NOMO-1 treated with dmso at 0.1 percent for 144 hours (cell line): ENCODE data around the gene GARIN5B.
A peak's percentile ranks its signal among the peaks of the same experiment; 100 is the strongest.

Source experiments
- DNase-seq: peaks from one replicate; lab custom pipeline; 2025; ENCODE audit not compliant: unreplicated experiment; lab: John Stamatoyannopoulos, UW

Gene GARIN5B

DNA sequence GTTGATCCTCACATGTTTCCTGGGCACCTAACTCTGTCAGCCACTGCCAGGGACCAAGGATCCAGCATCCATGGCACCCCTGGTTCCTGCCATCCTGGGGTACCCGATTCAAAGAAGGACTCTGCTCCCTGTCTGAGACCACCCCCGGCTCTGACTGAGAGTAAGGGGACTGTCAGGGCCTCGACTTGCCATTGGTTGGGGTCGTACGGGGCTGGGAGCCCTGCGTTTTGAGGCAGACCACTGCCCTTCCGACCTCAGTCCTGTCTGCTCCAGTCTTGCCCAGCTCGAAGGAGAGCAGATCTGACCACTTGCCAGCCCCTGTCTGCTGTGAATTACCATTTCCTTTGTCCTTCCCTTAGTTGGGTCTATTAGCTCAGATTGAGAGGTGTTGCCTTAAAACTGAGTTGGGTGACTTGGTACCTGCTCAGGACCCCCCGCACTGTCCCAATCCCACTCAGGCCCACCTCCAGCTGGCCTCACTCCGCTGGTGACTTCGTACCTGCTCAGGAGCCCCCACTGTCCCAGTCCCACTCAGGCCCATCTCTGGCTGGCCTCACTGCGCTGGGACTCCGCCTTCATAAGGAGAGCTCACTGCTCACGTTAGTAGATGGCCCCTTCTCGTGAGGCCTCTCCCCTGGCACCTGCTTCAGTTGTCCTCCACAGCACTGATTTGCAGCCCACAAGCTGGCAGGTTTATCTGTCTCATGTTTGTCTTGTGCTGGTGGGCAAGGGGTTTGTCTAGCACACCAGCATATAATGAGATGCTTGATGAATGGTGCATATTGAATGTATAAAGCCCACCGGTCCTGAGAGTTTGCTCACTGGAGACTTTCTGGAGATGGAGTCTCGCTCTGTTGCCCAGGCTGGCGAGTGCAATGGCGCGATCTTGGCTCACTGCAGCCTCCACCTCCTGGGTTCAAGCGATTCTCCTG, 26.6 kb upstream of the GARIN5B start:
- DNase-seq: no peak

DNA sequence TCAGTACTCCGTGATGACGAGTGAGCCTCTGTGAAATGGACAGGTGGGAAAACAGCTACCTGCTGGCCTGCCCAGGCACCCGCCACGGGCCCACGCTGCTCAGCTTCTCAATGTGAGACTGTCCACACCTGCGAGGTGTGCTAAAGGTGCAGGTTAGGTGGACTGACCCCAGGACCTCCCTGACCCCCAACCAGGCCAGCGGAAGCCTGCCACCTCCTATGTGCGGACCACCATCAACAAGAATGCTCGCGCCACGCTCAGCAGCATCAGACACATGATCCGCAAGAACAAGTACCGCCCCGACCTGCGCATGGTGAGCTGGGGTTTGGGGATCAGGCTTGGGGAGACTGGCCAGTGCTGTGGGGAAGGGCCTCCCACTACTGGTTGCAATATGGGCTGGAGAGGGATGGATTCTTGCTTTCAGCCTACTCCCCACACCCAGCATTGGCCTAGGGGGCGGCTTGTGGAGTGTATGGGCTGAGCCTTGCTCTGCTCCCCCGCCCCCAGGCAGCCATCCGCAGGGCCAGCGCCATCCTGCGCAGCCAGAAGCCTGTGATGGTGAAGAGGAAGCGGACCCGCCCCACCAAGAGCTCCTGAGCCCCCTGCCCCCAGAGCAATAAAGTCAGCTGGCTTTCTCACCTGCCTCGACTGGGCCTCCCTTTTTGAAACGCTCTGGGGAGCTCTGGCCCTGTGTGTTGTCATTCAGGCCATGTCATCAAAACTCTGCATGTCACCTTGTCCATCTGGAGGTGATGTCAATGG, 24.9 kb upstream of the GARIN5B start:
- DNase-seq: no peak

DNA sequence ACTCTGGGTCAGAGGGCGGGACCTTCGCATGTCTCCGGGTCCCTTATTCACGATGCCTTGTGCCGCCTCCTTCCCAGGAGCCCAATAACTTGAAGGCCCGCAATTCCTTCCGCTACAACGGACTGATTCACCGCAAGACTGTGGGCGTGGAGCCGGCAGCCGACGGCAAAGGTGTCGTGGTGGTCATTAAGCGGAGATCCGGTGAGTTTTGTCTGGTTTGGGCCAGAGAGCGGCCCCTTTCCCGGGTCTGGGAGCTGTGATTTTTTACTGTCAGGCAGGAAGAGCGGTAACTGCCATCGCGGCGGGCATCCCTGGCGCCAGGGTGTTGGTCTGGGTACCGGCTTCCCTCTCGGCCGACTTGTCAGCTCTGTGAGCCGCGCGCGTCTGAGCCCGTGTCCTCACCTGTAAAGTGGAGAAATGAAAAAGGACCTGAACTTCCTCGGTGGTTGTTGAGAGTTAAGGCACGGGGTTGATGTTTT, 23.5 kb upstream of the GARIN5B start:
- no peak for DNase-seq

DNA sequence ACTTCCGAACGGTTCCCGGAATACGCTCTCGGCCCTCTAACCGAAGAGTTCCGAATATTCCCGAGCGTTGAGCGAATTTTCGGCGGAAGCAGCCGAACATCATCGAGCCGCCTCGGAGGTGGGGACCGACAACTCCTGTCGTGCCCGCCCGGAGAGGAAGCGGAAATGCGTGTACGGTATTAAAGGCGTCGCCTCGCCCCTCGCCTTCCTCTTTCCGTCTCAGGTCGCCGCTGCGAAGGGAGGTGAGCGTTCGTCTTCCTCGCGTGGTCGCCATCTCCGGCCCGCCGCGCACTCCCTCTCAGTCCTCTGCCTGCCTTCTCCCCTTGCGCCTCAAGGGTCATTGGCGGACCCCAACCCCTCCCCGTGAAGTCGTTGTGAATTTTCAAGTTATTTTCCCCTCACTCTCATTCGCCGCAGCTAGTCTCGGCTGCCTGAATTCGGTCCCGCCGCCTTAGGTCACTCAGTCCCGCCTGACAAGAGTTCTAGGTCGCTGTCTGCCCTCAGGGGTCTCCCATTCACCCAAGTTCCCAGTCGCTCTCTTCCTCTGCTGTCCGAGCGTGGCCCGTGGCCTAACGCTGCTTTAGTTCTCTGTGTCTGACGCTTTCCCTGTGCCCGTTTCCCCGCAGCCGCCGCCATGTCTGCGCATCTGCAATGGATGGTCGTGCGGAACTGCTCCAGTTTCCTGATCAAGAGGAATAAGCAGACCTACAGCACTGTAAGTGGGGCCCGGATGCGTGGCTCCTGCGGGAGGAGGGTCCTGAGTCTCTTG, 22.8 kb upstream of the GARIN5B start, which contains the start of gene RPL28:
Gene RPL28 (plus strand): TSS at position 209 of the 769 bp plus-strand sequence. CDS start 426 bp downstream, at position 635.
- peak; percentile 98 for DNase-seq

- DNase-seq: peak; percentile 94
These were observed 22.1 kb upstream of the GARIN5B start for GRCh38 chr19:55384920-55385723.

- DNase-seq: peak; percentile 25
These were observed 21.3 kb upstream of the GARIN5B start, which contains the start of gene TMEM238 for GRCh38 chr19:55384131-55384919. TMEM238 (minus strand) TSS chr19:55384292; CDS start chr19:55384259, 33 bp downstream.

GRCh38 chr19:55383279-55384130, 20.4 kb upstream of the GARIN5B start:
- DNase-seq: peak; percentile 60

DNA sequence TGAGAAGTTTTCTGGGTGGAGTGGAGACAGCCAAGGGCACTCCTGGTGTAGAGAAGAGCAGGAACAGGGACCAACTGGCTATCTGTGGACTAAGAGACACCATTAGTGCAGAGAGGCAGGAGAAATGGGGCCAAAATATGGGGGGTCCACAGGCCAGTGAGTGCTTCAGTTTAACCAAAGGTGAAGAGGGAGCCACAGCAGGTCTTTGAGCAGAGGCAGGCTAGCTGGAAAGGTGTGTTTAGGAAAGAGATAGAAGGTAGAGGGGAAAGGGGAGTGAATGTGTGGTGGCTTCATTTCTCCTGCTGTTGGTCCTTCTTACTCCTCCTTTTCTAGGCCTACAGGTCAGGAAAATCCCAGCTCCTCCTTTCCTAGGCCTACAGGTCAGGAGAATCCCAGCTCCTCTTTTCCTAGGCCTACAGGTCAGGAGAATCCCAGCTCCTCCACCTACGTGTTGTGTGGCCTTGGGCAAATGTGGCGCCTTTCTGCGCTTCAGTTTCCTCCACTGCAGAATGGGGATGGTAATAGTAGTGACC, 19.5 kb upstream of the GARIN5B start:
- no peak for DNase-seq

DNA sequence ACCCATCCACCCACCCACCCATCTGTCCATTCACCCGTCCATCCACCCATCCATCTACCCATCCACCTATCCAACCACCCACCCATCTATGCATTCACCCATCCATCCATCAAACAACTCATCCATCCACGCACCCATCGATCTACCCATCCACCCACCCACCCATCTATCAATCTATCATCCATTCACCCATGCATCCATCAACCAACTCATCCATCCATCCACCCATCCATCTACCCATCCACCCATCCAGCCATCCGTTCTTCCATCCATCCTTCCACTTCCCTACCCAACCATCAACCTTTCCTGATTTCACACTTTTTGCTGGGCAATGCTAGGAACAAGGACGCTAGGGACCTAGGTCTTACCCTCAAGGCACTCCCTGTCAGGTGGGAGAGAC, 19.0 kb upstream of the GARIN5B start:
- no peak for DNase-seq

DNA sequence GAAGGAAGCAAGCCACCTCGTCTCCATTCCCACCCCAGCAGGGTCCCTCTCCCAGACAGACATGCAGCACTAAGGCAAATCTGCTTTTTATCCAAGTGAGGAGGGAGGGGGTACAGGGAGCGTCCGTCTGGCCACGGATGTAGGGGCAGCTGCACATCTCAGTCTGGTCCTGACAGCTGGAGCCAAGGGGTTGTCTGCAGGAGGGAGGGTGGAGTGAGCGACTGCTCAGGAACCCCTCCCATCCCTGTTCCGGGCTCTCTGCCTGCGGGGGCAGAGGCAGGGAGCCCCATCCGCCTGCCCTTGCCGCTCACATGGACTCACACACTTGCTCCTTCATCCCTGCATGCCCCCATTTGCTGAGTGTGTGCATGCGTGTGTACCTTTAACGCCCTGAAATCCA, 16.1 kb upstream of the GARIN5B start:
- no peak for DNase-seq

- no peak for DNase-seq
These were observed 14.5 kb upstream of the GARIN5B start for GRCh38 chr19:55377356-55378131.

DNA sequence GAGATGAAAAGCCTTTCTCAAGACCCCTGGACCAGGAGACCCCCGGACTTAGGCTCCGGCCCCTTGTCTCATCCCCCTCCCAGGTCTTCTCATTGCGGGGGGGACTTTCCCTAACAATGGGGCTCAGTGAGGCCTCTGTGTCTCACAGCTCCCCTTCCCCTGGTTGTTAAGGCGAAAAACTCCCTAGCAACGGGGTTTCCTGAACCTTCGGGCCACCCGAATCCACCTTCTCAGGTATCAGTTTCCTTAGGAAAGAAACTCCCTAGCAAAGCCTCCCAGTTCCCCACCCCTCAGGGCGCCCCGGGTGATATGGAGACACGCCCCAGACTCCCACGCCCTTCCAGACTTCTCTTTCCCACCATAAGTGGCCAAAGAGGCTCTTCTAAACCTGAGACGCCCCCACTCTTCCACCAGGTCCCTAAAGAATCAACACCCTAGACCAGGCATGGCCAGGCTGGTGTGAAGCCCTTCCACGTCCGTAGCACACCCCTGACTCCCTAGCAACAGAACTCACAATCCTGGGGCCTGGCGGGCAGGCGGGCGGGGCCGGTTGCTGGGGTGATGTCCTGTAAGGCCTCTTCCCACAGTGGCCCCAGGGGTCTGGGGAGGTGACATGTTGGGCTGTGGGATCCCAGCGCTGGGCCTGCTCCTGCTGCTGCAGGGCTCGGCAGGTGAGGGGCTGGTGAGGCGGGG, 13.3 kb upstream of the GARIN5B start, which contains the start of gene TMEM190:
Gene TMEM190 (plus strand): TSS at position 586 of the 693 bp plus-strand sequence. CDS start 28 bp downstream, at position 614.
- DNase-seq: no peak

GRCh38 chr19:55373993-55374757, 11.1 kb upstream of the GARIN5B start:
- DNase-seq: no peak

DNA sequence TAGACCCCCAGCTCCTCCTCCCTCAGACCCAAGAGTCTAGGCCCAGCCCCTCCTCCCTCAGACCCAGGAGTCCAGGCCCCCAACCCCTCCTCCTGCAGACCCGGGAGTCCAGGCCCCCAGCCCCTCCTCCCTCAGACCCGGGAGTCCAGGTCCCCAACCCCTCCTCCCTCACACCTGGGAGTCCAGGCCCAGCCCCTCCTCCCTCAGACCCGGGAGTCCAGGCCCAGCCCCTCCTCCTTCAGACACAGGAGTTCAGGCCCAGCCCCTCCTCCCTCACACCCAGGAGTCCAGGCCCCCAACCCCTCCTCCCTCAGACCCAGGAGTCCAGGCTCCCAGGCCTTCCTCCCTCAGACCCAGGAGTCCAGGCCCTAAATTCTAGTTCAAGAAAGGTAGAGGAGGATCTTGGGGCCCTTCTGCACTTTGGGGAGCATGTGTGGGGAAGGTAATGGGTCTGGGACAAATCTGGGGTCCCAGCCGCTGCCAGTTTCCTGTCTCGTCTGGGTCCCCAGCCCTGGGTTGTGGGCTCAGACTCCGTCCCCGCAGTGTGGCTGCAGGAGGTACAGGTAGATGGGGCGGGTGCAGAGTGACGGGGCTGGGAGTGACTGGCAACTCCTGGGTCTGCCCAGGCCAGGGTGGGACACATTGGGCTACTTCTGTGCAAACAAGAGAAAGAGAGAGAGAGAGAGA, 10.4 kb upstream of the GARIN5B start:
- DNase-seq: no peak
